Measurements from ENCODE around the gene FASTKD2. TPM values are rescaled to one million over a fixed set of nuclear protein-coding genes. Genes with fewer than 3 reads are reported as not detected.

Gene FASTKD2
- total RNA-seq, result 52.5 and 73.4 TPM in 2 replicates

DNA sequence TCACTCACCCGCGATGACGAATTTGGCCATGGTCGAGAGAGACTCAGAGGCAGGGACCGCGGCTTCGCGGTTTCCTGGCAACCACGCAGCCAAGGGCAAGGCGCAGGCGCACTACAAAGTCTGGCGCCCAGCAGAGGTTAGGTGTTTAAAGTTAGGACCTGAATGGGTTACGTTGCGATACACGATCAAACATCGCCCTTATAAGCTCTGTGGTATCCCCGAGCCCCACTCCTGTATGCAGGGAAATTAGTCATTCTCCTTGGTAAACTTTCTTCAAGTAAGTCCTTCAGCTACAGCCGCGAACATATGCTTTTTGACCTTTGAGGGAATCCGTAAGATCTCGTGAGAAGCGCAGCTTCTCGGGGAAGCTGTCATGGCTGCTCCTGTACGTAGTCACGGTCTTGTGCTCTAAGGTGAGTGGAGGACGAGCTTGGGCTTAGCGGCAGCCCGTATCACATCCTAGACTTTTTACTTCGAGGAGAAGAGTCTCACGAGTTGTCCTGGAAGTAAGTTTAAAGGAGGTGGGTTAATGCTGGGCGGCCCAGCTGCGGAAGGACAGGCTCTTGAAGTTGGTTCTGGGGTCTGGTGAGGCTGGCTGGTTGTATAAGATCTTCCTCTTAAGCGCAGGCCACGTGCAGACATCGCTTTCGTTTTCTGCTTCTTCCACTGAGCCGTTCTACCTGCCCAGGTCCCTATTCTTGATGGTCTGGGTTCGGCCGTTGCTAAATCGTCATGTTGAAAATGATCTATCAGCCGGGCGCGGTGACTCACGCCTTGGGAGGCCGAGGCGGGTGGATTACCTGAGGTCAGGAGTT is at the start of gene FASTKD2, which contains the start of gene MDH1B:
Gene FASTKD2, plus strand, starts transcription at position 365 of the 815 bp plus-strand sequence. CDS start 1,088 bp downstream, outside the sequence.
Gene MDH1B, minus strand, starts transcription at position 87 of the 815 bp plus-strand sequence. Its CDS starts 57 bp downstream, at position 30.

DNA sequence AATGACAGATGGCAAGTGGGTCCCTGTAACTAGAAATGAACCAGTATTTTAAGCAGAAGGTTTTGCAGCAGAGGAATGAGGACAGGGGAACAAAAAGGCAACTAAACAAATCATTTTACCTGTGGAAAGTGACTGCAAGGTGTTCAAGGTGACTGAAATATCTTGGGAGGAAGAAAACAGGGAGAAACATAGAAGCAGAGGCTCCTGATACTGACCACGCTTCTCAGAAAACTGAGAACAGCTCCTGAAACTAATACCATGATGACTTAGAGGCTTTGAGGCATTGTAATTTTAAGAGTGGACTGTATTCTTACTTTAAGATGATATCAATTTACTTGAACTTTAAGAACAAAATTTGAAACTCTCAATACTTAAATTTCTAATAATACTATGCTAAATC is 47.1 kb upstream of the FASTKD2 start, which contains the start of gene DYTN:
Gene DYTN, minus strand, starts transcription at position 101 of the 400 bp plus-strand sequence. CDS start 117 bp downstream, outside the sequence.

Other genes with a start within 250 kb of the FASTKD2 start
- not detected in 2 replicates for gene FAM237A, start 123.1 kb upstream of the FASTKD2 start, total RNA-seq
- gene DYTN, start 47.2 kb upstream of the FASTKD2 start, total RNA-seq, result not detected in 2 replicates
- gene MDH1B, start 278 bp upstream of the FASTKD2 start, total RNA-seq, result 0.44 and 1.6 TPM in 2 replicates
- 0.12 TPM in 1 of 2 replicates, not detected in the other for gene CPO, start 173.9 kb downstream of the FASTKD2 start, total RNA-seq